WTC11 (cell line): Measurements from ENCODE around the gene PPP1R15B. TPM values are rescaled to one million over a fixed set of nuclear protein-coding genes. Genes with fewer than 3 reads are reported as not detected.

Source experiments
- ATAC-seq: fragments of 200-7000 bp; cut with Tn5 transposase; 2 replicates; pipeline ENCODE4 v1.10.0; 2021; ENCODE audit warnings: mild to moderate bottlenecking, moderate library complexity
- CTCF ChIA-PET: fragments of 300-600 bp; sonication (Branson Sonifier 250); formaldehyde crosslinking; loops from one replicate; lab custom pipeline; 2021; ENCODE audit warnings: antibody characterized with exemption; lab: Charles Lee
- POLR2A ChIA-PET: fragments of 350-600 bp; sonication (Branson Sonifier 250); formaldehyde crosslinking; loops from one replicate; lab custom pipeline; 2021; ENCODE audit warnings: antibody characterized with exemption; lab: Charles Lee
- DNase-seq: peaks from one replicate; pipeline ENCODE4 v3.0.0; 2021; ENCODE audit warnings: low spot score
- H3K27ac Mint-ChIP-seq: 2 replicates; pipeline ENCODE4 v1.8.0; 2021; ENCODE audit warnings: mixed read lengths
- H3K27me3 Mint-ChIP-seq: 2 replicates; pipeline ENCODE4 v1.8.0; 2021; ENCODE audit warnings: low read depth, mild to moderate bottlenecking, moderate library complexity, mixed read lengths
- H3K36me3 Mint-ChIP-seq: 2 replicates; pipeline ENCODE4 v1.8.0; 2021; ENCODE audit warnings: mixed read lengths
- H3K4me1 Mint-ChIP-seq: 2 replicates; pipeline ENCODE4 v1.8.0; 2022; ENCODE audit warnings: mixed read lengths
- H3K4me3 Mint-ChIP-seq: 2 replicates; pipeline ENCODE4 v1.8.0; 2021; ENCODE audit warnings: mild to moderate bottlenecking, moderate library complexity, mixed read lengths
- H3K9me3 Mint-ChIP-seq: 2 replicates; pipeline ENCODE4 v1.8.0; 2021; ENCODE audit warnings: mixed read lengths
- CREB1 ChIP-seq: sonication (generic); formaldehyde crosslinking; IDR thresholded peaks from 2 replicates; pipeline ENCODE4 v1.8.0; 2023; ENCODE audit warnings: mild to moderate bottlenecking, missing genetic modification reagents
- ELF4 ChIP-seq: sonication (generic); formaldehyde crosslinking; IDR thresholded peaks from 2 replicates; pipeline ENCODE4 v1.8.1; 2022; ENCODE audit warnings: low read depth, mild to moderate bottlenecking, moderate library complexity, missing genetic modification reagents
- ESRRA ChIP-seq: sonication (generic); formaldehyde crosslinking; IDR thresholded peaks from 2 replicates; pipeline ENCODE4 v1.8.1; 2022; ENCODE audit warnings: mild to moderate bottlenecking, missing genetic modification reagents, borderline replicate concordance
- GTF2I ChIP-seq: fragments of 250-450 bp; sonication (Bioruptor Pico); conservative IDR thresholded peaks from 2 replicates; pipeline ENCODE4 v1.4.0; 2021; ENCODE audit warnings: mild to moderate bottlenecking
- IRF2 ChIP-seq: sonication (generic); formaldehyde crosslinking; IDR thresholded peaks from 2 replicates; pipeline ENCODE4 v1.8.0; 2022; ENCODE audit warnings: low read depth, missing genetic modification reagents, borderline replicate concordance
- JAZF1 ChIP-seq: fragments of 250-450 bp; sonication (Bioruptor Pico); IDR thresholded peaks from 2 replicates; pipeline ENCODE4 v1.9.0; 2021; ENCODE audit warnings: moderate library complexity, mild to moderate bottlenecking, inconsistent platforms
- RELA ChIP-seq: sonication (generic); formaldehyde crosslinking; IDR thresholded peaks from 2 replicates; pipeline ENCODE4 v1.8.1; 2022; ENCODE audit warnings: missing genetic modification reagents, mild to moderate bottlenecking, borderline replicate concordance
- SP1 ChIP-seq: sonication (generic); formaldehyde crosslinking; conservative IDR thresholded peaks from 2 replicates; pipeline ENCODE4 v1.8.1; 2022; ENCODE audit warnings: missing genetic modification reagents
- ZBTB21 ChIP-seq: sonication (generic); formaldehyde crosslinking; IDR thresholded peaks from 2 replicates; pipeline ENCODE4 v1.8.1; 2023; ENCODE audit warnings: mild to moderate bottlenecking, missing genetic modification reagents, borderline replicate concordance
- ZNF138 ChIP-seq: sonication (generic); formaldehyde crosslinking; conservative IDR thresholded peaks from 2 replicates; pipeline ENCODE4 v1.8.1; 2022; ENCODE audit warnings: mild to moderate bottlenecking, moderate library complexity, missing genetic modification reagents
- ZNF396 ChIP-seq: fragments of 250-450 bp; sonication (Bioruptor Pico); IDR thresholded peaks from 2 replicates; pipeline ENCODE4 v1.8.0; 2021; ENCODE audit warnings: mild to moderate bottlenecking, moderate library complexity, borderline replicate concordance
- ZNF416 ChIP-seq: fragments of 250-450 bp; sonication (Bioruptor Pico); IDR thresholded peaks from 2 replicates; pipeline ENCODE4 v1.9.0; 2021; ENCODE audit warnings: mild to moderate bottlenecking, inconsistent platforms
- total RNA-seq: library from RNA; stranded (reverse); gene quantifications from 3 replicates; pipeline ENCODE4 v1.2.3, GENCODE V29; 2021
- TF ChIP-seq, protein P1 (sequence below): sonication (generic); formaldehyde crosslinking; IDR thresholded peaks from 2 replicates; pipeline ENCODE4 v1.8.0; 2023; ENCODE audit warnings: missing genetic modification reagents, mild to moderate bottlenecking, borderline replicate concordance
- TF ChIP-seq, protein P2 (sequence below): sonication (generic); formaldehyde crosslinking; IDR thresholded peaks from 2 replicates; pipeline ENCODE4 v1.8.1; 2022; ENCODE audit warnings: low read depth, missing genetic modification reagents, borderline replicate concordance
- TF ChIP-seq, protein P3 (sequence below): sonication (generic); formaldehyde crosslinking; IDR thresholded peaks from 2 replicates; pipeline ENCODE4 v1.8.1; 2023; ENCODE audit warnings: mild to moderate bottlenecking, missing genetic modification reagents, moderate library complexity
- TF ChIP-seq, protein P4 (sequence below): sonication (generic); formaldehyde crosslinking; IDR thresholded peaks from 2 replicates; pipeline ENCODE4 v1.8.1; 2022; ENCODE audit warnings: low read depth, mild to moderate bottlenecking, moderate library complexity, missing genetic modification reagents, borderline replicate concordance

PPP1R15B gene
- total RNA-seq, 1 experiment from 2014 or later = 47.7 TPM

DNA sequence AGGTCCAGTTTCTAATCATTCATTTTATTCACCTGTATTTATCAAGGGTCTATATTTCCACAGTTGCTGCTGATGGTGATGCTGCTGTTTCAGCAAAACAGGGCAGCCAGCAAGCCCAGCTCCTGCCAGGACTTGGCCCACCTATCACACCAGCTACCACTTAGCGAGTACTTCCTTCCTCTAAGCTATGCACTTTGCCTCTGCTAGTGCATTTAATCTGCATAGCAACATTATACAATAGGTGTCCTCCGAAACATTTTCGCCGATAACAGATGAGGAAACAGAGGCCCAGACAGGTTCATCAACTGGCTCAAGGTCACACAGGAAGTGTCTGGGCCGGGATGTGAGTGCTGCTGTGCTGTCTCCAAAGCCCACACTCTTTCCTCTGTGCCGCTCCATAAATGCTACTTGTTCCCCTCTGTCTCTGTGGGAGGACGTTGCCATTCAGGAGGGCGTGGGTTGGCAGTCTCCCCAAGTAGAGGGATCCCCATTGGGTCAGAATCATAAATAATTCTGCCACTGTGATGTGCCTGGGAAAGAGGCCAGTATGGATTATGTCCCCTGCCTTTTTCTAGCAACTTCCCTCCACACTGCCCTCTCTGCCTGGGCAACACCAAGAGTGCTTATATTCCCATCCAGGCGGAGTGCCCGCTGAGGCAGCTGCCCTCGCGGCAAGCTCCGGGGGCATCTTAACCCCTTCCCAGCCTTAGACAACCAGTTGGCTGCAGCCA lies 42.5 kb downstream of the PPP1R15B start (continued):
- TF ChIP-seq, protein P1, sequence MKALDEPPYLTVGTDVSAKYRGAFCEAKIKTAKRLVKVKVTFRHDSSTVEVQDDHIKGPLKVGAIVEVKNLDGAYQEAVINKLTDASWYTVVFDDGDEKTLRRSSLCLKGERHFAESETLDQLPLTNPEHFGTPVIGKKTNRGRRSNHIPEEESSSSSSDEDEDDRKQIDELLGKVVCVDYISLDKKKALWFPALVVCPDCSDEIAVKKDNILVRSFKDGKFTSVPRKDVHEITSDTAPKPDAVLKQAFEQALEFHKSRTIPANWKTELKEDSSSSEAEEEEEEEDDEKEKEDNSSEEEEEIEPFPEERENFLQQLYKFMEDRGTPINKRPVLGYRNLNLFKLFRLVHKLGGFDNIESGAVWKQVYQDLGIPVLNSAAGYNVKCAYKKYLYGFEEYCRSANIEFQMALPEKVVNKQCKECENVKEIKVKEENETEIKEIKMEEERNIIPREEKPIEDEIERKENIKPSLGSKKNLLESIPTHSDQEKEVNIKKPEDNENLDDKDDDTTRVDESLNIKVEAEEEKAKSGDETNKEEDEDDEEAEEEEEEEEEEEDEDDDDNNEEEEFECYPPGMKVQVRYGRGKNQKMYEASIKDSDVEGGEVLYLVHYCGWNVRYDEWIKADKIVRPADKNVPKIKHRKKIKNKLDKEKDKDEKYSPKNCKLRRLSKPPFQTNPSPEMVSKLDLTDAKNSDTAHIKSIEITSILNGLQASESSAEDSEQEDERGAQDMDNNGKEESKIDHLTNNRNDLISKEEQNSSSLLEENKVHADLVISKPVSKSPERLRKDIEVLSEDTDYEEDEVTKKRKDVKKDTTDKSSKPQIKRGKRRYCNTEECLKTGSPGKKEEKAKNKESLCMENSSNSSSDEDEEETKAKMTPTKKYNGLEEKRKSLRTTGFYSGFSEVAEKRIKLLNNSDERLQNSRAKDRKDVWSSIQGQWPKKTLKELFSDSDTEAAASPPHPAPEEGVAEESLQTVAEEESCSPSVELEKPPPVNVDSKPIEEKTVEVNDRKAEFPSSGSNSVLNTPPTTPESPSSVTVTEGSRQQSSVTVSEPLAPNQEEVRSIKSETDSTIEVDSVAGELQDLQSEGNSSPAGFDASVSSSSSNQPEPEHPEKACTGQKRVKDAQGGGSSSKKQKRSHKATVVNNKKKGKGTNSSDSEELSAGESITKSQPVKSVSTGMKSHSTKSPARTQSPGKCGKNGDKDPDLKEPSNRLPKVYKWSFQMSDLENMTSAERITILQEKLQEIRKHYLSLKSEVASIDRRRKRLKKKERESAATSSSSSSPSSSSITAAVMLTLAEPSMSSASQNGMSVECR (CRISPR knock-in tag) = no peak
- no peak for TF ChIP-seq ZNF396
- TF ChIP-seq, protein P2, sequence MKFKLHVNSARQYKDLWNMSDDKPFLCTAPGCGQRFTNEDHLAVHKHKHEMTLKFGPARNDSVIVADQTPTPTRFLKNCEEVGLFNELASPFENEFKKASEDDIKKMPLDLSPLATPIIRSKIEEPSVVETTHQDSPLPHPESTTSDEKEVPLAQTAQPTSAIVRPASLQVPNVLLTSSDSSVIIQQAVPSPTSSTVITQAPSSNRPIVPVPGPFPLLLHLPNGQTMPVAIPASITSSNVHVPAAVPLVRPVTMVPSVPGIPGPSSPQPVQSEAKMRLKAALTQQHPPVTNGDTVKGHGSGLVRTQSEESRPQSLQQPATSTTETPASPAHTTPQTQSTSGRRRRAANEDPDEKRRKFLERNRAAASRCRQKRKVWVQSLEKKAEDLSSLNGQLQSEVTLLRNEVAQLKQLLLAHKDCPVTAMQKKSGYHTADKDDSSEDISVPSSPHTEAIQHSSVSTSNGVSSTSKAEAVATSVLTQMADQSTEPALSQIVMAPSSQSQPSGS (CRISPR knock-in tag) = no peak
- no peak for TF ChIP-seq ZBTB21 (CRISPR knock-in tag)
- TF ChIP-seq, protein P3, sequence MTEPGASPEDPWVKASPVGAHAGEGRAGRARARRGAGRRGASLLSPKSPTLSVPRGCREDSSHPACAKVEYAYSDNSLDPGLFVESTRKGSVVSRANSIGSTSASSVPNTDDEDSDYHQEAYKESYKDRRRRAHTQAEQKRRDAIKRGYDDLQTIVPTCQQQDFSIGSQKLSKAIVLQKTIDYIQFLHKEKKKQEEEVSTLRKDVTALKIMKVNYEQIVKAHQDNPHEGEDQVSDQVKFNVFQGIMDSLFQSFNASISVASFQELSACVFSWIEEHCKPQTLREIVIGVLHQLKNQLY = no peak
- TF ChIP-seq, all 79 proteins: peak for 0

DNA sequence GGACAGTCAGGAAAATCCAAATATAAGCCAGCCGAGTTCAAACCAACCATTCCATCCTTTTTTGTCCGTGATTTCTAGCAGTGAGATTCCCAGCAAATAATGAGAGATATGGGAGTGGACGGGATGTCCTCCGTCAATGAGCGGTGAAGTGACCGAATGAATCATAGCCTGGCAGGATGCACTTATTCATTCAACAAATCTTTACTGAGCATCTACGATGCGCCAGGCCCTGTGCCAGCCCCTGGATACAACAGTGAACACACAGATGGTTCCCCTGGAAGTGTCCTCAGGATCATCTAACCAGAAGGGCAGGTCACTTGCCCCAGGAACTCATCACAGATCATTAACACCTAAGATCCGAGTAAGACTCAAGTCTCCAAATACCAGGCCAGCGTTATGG lies 43.7 kb downstream of the PPP1R15B start:
- Mint-ChIP-seq H3K27ac (no peak overlapping the region), H3K27me3 (peaks cover 5% of the 10 kb centered on the region), H3K9me3 (no peaks in the 10 kb centered on the region), H3K36me3 (no peaks in the 10 kb centered on the region), H3K4me3 (no peak overlapping the region), H3K4me1 (peaks cover 5% of the 10 kb centered on the region)
- TF ChIP-seq JAZF1 (CRISPR knock-in tag) = no peak
- TF ChIP-seq SP1 = no peak
- TF ChIP-seq IRF2 (CRISPR knock-in tag) = no peak
- TF ChIP-seq ESRRA (CRISPR knock-in tag) = no peak
- TF ChIP-seq CREB1 (CRISPR knock-in tag) = no peak
- TF ChIP-seq, protein P4, sequence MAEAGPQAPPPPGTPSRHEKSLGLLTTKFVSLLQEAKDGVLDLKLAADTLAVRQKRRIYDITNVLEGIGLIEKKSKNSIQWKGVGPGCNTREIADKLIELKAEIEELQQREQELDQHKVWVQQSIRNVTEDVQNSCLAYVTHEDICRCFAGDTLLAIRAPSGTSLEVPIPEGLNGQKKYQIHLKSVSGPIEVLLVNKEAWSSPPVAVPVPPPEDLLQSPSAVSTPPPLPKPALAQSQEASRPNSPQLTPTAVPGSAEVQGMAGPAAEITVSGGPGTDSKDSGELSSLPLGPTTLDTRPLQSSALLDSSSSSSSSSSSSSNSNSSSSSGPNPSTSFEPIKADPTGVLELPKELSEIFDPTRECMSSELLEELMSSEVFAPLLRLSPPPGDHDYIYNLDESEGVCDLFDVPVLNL = no peak
- TF ChIP-seq ZNF138 (CRISPR knock-in tag) = no peak
- no peak for TF ChIP-seq GTF2I
- no peak for TF ChIP-seq RELA (CRISPR knock-in tag)
- no peak for TF ChIP-seq ZNF416
- TF ChIP-seq ELF4 (CRISPR knock-in tag) = no peak
- no peak for ATAC-seq
- ChIA-PET POLR2A (no interaction called here), CTCF (interaction anchor here (1.2 to 4.6 kb wide), 7 partner anchors 9 to 205 kb away, joined by 3 to 21 read pairs (median 5); partner anchors contain the start of gene GOLT1A)
- DNase-seq = no peak
